ENCODE results near the gene HOXA10.

DNA sequence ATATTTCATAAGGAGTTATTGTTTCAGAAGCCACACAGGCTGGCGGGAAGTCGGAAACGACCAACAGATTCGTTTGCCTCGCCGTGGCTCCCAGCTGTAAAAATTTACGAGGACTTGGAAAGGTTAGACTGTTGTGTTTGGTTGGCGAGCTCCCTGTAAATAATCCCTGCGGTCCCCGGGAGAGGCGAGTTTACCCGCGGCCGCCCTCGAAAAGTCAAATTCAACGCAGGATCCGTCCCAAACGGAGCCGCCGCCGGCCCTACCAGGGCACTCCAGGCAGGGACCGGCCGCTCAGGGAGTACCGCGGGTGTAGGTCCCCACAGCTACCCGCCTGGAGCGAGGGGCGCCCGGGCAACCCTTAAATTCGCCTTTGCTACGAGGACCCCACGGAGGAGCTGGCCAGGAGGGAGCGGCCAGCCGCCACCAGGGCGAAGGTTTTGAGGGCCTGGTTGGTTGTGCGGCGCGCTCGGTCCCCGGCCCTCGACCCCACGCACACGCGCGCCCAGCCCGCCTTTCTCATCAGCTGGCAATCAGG is 8.1 kb downstream of the HOXA10 start:
- TF ChIP-seq, protein P1, sequence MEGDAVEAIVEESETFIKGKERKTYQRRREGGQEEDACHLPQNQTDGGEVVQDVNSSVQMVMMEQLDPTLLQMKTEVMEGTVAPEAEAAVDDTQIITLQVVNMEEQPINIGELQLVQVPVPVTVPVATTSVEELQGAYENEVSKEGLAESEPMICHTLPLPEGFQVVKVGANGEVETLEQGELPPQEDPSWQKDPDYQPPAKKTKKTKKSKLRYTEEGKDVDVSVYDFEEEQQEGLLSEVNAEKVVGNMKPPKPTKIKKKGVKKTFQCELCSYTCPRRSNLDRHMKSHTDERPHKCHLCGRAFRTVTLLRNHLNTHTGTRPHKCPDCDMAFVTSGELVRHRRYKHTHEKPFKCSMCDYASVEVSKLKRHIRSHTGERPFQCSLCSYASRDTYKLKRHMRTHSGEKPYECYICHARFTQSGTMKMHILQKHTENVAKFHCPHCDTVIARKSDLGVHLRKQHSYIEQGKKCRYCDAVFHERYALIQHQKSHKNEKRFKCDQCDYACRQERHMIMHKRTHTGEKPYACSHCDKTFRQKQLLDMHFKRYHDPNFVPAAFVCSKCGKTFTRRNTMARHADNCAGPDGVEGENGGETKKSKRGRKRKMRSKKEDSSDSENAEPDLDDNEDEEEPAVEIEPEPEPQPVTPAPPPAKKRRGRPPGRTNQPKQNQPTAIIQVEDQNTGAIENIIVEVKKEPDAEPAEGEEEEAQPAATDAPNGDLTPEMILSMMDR (IDR thresholded peaks at IDR 0.05; ENCODE audit: borderline replicate concordance, extremely low read depth, low read length, poor library complexity, severe bottlenecking), result no peak
- TF ChIP-seq EZH2 (IDR thresholded peaks at IDR 0.05; ENCODE audit: borderline replicate concordance, low read depth, low read length, severe bottlenecking), result no peak
